Left lobe of liver (tissue), 2 donors: ENCODE results near the gene CCM2L. TPM values are rescaled to one million over a fixed set of nuclear protein-coding genes. Genes with fewer than 3 reads are reported as not detected.

Experiments
- ATAC-seq: fragments of 200-7000 bp; cut with Tn5 transposase; one replicate; pipeline ENCODE4 v1.9.1; 2020; ENCODE audit warnings: mild to moderate bottlenecking, moderate library complexity
- DNase-seq: peaks from one replicate; pipeline ENCODE4 v3.0.0-alpha.2; 2020; ENCODE audit warnings: low spot score
- total RNA-seq: library from RNA; stranded (reverse); gene quantifications from one replicate; pipeline ENCODE4 v1.2.1, GENCODE V29; 2021
- donor health status: DM: no; HTN: no; CAD: no; lungs with moderate emphysema.
- donor health status: DM: no; HTN: yes; CAD: no.

The CCM2L gene
- total RNA-seq, 1 donor from 2014 or later: 1.5 TPM

DNA sequence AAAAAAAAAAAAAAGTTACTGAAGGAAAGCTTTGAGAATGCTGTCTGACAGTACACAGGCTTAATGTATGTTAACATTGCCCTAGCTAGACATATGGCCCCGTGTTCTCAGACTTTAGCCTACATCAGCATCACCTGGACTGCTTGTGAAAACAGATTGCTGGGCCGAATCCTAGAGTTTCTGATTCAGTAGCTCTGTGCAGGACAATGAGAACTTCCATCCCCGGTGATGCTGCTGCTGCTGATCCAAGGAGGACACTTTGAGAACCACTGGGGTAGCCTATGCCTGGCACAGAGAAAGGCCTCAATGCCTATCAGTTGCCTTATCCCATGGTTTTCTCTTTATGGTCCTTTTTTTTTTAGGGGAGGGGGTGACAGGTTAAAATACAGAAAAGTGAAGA is 43.4 kb downstream of the CCM2L start:
- ATAC-seq (no peak), DNase-seq (no peak)

DNA sequence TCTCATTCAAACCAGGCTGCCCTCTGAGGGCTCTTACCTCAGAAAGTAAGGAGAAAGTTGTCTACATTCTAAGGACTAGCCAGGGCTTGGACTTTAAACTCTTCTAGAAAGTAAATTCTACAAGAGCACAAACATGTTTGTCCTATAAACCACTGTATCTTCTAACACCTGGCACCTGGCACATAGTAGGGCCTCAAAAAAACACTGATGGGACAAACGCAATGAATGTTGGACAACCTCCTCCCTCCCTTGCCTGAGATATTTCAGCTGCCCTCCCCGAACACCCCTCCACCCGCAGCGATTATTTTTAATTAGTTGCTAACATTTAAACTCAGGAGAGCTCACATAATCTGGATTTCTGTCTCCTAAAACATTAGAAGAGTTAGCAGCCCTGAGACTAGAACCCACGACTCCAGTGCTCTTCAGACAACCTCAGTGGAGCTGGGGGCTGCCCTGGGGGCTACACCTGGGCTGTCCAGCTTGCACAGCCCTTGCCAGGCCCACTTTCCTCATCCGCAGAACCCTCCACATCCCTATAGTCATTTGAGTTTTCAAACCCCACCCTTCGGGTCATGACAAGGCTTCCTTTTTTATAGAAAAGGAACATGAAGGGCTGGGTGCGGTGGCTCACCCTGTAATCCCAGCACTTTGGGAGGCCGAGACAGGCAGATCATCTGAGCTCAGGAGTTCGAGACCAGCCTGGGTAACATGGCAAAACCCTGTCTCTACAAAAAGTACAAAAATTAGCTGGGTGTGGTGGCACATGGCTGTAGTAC is 46.7 kb downstream of the CCM2L start:
- ATAC-seq (peak; percentile 13), DNase-seq (no peak)

DNA sequence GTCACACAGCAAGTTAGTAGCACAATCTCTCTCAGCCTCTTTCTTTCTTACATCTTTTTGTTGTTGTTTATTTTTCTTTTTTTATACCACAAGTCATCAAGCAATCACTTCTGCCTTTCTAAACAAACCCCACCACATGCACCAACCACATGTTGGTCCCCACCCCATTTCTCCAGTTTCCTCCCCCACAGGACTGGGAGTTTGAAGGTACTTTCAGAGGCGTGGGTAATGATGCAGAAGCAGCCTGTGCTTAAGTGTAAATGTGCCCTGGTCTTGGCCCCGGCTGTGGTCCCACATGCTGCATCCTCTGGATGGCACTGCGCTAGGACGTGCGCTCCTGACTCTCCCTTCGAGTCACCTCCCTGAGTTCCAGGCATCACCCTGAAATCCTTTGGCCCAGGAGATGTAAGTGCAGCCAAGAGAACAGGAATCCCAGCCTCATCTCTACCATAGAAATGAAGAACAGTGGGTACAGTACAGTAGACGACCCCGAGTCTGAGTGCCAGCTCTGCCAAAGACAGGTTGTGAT is 47.5 kb downstream of the CCM2L start:
- DNase-seq (no peak), ATAC-seq (no peak)

DNA sequence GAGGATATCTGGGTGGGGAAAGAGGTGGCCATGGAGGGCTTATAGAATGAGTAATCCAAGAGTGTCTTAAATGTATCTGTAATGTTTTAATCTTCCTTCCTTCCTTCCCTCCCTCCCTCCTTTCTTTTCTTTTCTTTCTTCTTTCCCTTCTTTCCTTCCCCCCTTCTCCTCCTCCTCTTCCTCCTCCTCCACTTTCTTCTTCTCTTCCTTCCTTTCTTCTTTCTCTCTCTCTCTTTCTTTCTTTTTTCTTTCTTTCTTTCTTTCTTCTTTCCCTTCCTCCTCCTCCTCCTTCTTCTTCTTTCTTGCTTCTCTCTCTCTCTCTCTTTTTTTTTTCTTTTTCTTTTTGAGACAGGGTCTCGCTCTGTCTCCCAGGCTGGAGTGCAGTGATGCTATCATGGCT is 49.0 kb downstream of the CCM2L start:
- DNase-seq: no peak

DNA sequence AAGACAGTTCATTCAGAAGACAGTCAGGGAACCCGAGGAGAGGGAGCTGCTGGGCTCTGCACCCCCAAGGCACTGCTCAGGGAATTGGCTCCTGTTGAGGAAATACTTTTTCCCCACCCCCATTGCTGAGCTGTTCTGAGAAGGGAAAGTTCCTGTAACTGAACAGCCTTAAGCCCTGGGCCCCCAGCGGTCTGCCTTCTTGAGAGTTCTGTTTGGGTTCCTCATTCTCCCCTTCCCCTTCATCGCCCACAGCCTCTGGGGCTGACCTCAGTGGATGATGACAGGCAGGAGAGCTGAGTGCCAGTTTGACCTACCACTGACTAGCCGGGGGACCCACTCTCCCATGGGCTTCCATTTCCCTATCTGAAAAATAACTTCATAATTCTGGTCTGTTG is 52.5 kb downstream of the CCM2L start:
- DNase-seq: peak; percentile 54
- peak; percentile 54 for ATAC-seq

More for the DNA sequence above, 49.0 kb downstream of the CCM2L start:
- ATAC-seq: no peak

DNA sequence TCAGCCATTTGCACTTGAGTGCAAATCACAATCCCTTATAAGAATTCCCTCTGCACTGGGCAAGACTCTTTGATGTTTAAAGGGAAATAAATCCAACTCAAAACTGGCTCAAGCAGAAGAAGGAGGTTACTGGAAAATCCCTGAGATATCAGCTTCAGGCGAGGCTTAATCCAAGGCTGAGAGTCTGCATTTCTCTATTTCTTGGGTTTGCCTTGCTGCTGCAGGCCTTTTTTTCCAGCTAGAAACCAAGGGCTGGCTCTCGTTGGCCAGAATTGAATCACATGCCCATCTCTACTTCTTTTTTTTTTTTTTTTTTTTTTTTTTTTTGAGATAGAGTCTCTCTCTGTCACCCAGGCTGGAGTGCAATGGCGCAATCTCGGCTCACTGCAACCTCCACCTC is 53.5 kb downstream of the CCM2L start:
- DNase-seq (no peak), ATAC-seq (no peak)

DNA sequence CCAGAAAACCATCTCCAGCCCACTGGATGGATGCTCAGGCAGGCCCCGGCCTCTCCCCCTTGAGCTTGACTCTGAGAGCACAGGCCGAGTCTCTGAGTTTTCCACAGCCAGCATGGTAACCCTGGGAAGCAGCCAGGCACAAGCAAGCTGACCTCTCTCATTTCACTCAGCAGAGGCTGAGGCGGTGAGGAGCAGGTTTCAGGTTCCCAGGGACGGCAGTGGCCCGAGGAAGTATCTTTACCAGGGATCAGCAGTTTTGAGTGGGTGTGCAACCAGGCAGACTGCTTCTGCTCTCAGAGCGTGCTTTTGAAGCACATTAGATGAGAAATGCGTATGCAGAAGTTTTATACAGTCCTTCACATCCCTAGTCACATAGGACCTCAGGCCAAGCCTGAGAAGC is 54.4 kb downstream of the CCM2L start:
- ATAC-seq (peak; percentile 34), DNase-seq (no peak)

DNA sequence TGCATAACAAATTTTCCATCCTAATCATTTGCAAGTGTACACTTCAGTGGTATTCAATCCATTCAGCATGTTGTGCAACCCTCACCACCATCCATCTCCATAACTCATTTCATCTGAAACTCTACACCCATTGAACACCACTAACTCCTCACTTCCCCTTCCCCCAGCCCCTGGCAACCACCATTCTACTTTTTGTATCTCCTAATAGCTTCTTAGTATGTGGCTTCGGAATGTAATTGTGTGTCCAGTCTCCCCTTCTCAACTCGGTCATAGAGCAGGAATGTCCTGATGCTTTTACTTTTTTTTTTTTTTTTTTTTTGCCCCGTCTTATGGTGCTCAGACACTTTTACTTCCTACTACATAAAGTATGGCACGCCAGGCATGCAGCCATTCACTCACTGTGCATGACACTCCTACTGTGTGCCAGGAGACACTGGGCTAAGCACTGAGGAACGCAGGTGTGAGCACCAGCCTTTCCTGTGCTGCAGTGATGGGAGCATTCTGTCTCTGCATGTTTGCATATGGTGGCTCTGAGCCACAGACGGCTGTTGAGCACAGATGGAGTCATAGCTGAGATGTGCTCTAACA is 57.1 kb downstream of the CCM2L start:
- DNase-seq (no peak), ATAC-seq (no peak)

DNA sequence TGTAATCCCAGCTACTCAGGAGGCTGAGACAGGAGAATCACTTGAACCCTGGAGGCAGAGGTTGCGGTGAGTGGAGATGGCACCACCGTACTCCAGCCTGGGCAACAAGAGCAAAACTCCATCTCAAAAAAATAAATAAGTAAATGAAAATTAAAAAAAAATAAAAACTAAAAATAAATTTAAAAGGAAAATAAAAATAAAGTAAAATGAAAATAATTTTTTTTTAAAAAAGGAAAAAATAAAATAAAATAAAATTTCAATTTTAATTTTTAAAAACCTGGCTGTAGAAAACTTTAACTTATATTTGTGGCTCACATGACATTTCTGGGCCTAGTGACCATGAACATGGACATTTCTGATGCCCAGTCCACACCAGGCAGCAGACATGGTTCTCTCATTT is 57.9 kb downstream of the CCM2L start:
- ATAC-seq (no peak), DNase-seq (no peak)

DNA sequence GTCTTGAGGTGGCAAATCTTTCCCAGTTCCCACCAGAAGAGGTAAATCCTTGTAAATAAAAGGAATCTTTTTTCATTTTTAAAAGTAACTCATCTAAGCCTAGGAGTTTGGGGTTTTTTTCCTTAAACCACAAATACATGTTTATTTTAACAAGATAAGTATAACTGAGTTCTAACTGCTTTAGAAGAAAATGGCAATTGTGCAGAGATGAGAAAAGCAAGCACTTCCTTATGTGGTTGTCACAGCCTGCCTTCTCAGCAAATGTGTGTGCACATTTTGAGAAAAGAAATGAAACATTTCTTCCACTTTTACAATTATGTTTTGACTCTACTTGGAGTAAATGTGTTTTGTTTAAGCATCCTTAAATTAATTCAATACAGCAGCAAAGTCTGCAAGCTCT is 59.5 kb downstream of the CCM2L start:
- no peak for DNase-seq
- ATAC-seq: no peak

DNA sequence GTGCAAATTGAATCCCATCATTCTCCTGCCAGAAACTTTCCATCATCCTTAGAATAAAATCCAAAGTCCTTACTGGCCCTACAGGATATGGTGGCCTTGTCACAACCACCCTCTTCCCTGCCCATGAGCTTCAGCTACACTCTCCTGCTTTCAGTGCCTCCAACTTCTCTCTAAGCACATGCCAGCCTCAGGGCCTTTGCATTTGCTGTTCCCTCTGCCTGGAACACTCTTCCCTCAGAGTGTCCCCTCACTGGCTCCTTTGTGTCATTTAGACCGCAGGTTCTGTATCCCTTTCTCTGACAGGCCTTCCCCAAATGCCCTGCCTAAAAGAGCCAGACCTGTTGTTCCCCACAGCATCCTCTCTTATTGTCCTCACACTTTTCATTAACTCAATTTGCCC is 60.0 kb downstream of the CCM2L start:
- ATAC-seq (no peak), DNase-seq (no peak)

DNA sequence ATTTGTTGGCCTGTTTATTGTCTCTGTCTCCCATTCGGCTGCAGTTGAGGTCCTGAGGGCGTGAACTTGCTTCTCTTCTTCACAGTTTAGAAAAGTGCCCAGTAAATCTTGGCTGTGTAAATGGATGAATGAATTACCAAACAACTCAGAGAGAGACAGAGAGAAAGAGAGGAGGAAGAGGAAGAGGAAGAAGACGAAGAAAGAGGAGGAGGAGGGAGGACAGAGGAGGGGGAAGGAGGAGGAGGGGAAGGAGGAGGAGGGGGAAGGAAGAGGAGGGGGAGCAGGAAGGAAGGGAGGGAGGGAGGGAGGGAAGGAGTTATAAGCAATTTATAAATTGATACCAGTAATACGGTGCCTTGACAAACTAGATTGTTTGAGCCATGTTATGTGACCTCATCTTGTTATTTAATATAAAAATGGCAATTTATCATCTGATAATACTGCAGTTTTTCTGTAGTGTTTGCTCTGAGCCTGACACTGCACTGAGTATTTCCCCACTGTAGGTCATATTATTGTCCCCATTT is 60.5 kb downstream of the CCM2L start:
- ATAC-seq (no peak), DNase-seq (no peak)

DNA sequence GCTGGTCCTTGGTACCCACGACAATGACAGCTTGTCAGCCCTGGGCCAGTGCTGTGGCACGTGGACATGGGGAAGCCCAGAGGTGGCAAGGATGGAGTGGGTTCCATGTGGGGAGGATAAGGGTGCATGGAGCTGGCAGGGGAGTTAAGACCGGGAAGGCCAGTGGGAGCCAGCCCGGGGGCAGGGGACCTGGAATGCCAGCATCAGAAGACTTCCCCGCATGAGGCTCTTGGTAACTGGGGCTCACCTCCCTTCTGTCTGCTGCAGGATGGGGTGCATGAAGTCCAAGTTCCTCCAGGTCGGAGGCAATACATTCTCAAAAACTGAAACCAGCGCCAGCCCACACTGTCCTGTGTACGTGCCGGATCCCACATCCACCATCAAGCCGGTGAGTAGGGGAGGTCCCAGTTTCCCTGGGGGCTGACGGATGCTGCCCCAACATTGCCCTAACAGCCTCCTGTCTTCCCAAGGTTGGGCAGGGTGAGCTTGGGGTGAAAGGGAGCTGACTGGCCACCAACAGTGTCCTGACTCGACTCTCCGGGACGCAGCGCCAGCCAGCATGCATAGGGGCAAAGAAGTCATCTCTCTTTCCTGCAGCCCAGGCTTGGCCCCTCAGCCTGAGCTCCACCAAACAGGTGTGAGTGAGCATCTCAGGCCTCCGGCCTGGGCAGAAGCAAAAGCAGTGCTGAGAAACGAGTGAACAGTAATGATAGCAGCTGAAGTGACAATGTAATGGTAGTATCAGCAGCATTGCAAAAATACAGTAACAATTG is 61.3 kb downstream of the CCM2L start:
- DNase-seq (no peak), ATAC-seq (no peak)

DNA sequence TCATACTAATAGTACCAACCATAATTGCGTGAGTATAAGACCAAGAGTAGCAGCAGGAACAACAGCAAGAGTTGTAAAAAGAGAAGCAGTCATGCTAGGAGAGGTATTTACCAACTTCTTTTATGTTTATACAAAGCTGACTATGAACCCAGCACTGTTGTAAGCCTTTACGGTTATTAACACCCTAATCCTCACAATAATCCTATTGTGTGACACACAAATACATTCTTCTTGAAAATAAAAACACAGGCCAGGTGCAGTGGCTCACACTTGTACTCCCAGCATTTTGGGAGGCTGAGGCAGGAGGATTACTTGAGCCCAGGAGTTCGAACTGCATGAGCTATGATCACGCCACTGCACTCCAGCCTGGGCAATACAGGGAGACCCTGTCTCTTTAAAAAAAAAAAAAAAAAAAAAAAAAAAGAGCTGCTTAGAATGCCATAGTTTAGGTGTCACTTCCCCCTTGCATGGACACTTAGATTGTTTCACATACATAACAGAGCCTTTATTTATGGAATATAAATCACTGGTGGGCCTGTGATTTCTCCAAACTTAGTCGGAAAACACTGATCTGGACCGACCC is 62.0 kb downstream of the CCM2L start:
- no peak for DNase-seq
- no peak for ATAC-seq

DNA sequence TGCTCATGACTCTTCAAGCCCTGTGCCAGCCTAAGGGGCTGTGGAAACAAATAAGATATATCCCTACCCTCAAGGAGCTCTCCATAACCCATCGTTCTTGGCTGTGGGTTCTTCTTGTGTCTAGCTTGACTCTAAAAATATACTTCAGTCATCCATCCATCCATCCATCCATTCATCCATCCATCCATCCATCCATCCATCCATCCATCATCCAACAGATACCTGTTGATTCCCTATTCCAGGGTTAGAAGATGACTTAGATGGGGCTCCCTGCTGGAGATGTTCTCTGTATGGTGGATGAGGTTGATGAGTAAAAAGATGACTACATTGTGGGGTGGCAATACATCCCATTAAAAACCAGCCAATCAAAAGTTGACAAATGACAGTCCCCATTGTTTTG is 65.3 kb downstream of the CCM2L start:
- DNase-seq (no peak), ATAC-seq (no peak)

DNA sequence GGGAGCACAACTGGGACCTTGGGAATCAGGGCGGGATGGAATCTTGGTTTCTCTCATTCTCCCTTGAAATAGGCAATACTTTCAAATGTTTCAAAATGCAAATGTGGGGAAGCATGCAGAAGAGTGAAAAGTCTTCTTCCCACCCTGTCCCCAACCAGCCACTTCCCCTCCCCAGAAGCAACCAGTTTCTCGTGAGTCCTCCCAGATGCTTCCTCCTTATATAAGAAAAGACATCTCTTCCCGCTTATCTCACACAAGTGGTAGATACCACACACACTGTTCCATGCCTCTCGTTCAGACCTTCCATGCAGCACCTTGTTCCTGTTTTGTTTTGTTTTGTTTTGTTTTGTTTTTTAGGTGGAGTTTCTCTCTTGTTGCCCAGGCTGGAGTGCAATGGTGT is 67.0 kb downstream of the CCM2L start:
- ATAC-seq (no peak), DNase-seq (no peak)

DNA sequence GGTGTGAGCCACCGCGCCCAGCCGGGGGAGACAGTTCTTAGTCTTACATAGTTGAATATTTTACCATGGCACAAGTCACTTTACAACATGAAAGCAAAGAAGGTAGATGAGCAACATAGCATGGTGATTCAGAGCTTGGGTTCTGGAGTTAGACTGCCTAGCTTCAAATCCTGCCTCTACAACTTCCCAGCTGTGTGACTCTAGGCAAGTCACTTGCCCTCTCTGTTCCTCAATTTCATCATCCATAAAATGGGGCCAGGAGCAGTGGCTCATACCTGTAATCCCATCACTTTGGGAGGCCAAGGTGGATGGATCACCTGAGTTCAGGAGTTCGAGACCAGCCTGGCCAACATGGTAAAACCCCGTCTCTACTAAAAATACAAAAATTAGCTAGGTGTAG is 68.1 kb downstream of the CCM2L start:
- ATAC-seq: no peak
- DNase-seq: no peak

DNA sequence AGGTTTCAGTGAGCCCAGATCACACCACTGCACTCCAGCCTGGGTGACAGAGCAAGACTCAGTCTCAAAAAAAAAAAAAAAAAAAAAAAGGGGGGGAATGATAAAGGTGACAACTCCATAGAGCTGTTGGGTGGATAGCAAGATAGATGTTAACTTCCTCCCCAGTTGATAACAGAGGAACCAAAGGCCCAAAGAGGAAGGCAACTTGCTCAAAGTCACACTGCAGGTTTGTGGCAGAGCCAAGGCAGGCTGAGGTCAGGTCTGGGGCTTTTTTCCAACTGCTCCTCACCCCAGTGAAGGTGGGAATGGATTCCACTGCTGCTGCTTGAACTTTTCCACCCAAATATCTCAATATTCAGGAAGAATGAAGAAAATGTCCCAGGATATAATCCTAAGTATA is 68.6 kb downstream of the CCM2L start:
- ATAC-seq (no peak), DNase-seq (no peak)

DNA sequence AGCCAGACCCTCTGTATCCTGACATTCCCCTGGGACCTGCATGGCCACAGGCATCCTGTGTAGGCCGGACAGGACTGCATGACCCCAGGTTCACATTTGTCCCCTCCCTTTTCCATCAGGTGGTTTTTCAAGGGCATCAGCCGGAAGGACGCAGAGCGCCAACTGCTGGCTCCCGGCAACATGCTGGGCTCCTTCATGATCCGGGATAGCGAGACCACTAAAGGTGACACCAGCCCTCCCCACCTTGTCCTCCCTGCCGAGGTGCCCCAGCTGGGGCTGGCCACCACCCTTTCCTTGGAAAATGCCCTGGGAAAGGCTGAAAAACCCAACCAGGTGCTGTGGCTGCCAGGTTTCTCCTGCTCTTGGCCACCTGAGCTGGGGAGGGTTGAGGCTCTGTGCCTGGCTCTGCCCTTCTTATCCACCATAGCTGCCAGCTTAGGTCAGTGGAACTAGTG is 69.4 kb downstream of the CCM2L start:
- DNase-seq: no peak
- no peak for ATAC-seq

DNA sequence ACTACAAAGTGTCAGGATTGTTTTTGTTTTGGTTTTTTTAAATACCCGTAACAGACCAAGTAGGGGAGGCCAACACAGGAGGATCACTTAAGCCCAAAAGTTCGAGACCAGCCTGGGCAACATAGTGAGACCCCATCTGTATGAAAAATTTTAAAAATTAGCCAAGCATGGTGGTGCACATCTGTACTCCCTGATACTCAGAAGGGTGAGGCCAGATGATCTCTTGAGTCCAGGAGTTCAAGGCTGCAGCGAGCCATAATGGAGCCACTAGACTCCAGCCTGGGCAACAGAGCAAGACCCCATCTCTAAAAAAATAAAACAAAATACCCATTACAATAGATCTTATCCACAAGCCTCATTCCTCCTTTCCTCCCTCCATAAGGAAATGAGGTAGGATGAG is 70.5 kb downstream of the CCM2L start:
- no peak for ATAC-seq
- DNase-seq: no peak
